ENCODE results near the gene OGN.
"Not testable (repeated sequence)": the region's sequence is repeated elsewhere in the genome, so short reads cannot be mapped to it uniquely, and the experiment has no call there.

Gene OGN, protein sequence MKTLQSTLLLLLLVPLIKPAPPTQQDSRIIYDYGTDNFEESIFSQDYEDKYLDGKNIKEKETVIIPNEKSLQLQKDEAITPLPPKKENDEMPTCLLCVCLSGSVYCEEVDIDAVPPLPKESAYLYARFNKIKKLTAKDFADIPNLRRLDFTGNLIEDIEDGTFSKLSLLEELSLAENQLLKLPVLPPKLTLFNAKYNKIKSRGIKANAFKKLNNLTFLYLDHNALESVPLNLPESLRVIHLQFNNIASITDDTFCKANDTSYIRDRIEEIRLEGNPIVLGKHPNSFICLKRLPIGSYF

DNA sequence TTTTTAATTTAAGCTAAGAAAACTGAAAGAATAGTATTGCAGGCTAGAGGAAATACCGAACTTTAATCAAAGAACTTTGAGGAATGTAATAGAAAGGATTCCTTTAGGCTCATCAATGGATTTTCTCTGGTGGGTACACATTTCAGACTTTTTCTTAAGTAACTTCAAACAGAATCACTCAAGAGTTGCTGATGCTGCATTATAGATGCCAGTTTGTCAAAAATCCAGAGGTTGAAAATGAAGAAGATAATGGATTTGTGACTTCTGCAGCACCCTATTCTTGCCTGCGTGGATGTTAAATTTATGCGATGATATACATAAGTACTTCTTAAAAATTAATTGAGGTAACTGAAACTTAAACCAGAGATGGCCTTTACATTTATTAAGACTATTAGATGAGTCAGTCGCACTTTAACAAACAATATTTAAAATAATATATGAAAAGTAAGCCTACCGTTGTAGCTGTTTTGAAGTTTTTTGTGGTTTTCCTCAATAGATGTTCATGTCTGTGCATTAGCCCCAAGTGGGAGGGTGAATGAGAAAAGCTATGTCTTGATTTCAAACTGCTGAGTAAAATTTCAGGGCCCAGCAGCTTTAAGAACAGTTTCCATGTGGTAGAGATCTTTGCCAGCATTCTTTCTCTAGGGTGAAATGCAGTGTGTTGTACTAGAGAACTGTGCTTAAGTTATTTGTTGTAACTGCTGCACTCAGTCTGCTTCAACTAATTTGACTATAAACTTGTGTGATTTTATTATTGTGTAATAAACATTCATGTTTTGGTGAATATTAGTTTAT, at the start of gene OGN:
Gene OGN, minus strand, starts transcription at position 537 of the 795 bp plus-strand sequence. CDS start 1,171 bp downstream, outside the sequence.
- DNase-seq: no peak

DNA sequence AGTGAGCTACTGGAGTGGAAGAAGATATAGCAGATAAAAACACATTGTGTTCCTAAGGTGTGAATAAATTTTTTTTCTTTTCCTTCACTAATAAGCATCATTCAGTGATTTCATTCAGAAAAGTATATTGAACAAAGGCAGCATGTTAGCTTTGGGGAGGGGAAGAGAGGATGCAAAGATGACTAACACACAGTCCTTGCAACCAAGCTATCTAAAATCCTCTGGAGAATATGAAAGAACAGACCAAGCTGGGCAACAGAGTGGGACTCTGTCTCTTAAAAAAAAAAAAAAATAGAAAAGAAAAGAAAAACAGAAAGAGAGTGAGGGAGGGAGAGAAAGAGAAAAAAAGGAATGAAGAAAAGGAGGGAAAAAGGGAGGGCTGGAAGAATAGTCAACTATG, 42.2 kb upstream of the OGN start:
- DNase-seq: no peak

DNA sequence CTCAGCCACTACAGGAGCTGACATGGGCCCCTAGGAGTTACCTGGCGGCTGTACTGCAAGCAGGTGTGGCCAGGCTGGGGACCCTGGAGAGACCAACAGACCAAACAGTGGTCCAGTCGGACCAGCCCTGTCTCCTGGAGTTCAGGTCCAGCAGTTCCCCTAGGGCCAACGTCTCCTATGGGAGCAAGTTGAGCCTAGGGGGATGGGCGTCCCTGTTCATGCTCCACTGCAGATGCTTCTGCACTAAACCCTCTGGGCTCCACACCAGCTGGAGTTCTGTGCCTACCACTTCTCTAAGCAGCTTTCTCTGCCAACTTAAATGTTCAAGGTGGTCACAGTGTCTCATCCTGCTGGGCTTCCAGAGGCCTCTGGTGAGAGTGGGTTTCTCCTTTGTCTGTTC, 40.5 kb upstream of the OGN start:
- no peak for DNase-seq

DNA sequence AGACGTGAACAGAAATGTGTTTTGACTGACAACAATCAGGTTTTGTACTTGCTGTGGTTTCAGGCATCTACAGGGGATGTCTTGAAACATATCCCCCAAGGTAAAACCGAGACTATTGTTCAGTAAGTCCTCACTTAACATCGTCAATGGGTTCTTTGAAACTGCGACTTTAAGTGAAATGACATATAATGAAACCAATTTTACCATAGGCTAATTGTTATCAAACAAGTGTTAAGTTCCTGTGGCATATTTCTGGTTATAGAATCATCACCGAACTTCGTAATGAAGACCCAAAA, 36.3 kb upstream of the OGN start:
- DNase-seq: no peak

DNA sequence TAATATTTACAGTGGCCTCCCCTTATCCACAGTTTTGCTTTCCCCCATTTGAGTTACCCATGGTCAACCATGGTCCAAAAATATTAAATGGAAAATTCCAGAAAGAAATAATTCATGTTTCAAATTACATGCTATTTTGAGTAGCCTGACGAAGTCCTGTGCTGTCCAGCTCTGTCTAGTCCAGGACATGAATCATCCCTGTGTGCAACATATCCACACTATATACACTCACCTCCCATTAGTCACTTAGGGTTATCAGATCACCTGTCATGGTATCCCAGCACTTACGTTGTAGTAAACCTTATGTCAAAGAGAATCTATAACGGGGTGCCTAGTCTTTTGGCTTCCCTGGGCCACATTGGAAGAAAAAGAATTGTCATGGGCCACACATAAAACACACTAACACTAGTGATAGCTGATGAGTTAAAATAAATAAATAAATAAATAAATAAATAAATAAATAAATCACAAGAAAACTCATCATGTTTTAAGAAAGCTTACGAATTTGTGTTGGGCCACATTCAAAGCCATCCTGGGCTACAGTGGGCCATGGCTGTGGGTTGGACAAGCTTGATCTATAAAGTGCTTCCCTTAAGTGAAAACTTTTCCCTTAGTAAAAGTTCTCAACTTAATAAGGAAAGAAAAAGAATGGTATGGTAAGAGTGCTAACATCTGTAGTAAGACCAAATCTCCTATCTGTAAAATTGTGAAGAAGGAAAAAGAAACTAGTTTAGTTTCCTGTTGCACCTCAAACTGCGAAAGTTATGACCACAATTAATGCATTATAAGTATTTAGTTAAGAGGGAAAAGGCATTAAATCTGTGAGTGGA, 35.8 kb upstream of the OGN start:
- no peak for DNase-seq

DNA sequence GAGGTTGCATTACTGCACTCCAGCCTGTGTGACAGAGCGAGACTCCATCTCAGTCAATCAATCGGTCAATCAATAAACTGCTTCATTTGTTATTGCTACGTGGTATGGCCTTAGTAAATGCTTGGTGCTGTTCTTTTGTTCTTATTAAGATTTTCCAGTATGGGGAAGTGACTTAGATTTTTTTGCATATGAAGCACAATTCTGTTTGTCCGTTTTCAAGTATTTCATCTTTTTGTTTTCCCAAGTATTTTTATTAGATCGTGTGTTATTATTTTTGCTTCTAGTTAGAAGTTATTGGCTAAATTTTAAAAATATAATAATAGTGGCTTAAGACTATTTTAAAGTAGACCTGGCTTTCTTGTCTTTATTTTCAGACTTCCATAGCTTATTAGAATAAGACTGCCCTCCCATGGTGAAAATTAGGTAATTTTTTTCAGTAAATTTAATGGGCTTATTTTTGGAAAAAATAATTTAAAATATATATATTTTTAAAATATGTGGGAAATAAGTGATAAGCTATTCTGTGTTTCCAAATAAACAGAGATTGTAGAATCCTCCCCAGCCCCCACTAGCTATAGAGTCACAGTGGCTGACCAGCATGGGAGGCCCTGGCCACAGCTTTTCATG, 34.6 kb upstream of the OGN start:
- no peak for DNase-seq

DNA sequence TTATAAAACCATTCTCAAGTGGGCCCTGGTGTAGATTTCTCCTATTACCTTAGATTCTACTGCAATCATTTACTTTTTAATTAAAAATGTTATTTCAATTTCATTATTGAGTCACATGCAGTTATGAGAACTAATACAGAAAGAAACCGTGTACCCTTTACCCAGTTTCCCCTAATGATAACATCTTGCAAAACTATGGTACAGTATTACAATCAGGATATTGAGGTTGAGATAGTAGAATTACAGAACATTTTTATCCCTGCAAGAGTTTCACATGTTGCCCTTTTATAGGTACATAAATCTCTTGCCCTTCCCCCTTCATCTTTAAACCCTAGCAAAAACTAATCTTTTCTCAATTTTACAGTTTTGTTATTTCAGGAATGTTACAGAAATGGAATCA, 30.9 kb upstream of the OGN start:
- no peak for DNase-seq

DNA sequence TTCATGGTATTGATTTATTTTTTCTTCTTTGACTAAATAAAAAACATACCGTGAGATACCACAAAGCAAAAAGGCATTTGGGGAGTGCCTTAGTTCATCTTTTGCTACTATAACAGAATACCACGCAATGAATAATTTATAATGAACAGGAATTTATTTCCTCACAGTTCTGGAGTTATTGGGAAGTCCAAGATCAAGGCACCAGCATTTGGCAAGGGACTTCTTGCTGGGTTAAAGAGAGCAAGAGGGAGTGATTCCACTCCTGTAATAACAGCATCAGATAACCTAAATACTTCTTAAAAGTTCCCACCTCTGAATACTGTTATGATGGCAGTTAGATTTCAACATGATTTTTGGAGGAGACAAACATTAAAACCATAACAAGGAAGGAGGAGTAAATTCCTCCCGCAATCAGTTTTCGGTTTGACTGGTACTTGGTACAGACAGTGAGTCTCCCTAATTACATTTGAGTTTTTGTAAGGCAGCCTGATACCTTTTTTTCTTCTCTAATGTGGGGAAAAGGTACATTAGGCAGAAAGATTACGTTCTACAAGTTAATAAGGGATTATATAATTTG, 28.7 kb upstream of the OGN start:
- no peak for DNase-seq

DNA sequence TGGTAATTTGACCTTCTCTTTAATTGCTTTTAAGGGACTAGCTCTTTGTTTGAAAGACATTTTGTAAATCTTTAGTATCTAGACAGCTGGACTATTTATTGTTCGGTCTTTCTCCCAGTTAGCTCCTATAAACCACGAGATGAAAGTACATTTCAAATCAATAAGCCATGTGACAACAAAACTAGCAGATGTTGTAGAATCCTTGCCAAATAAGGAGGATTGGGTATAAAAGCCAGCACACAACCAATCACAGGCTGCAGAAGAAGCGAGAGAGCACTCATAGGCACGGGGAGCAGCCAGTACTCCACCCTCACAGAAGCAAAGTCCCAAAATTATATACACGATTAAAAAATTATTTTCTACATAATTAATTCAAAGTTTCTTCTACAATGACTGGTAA, 28.0 kb upstream of the OGN start:
- DNase-seq: no peak

DNA sequence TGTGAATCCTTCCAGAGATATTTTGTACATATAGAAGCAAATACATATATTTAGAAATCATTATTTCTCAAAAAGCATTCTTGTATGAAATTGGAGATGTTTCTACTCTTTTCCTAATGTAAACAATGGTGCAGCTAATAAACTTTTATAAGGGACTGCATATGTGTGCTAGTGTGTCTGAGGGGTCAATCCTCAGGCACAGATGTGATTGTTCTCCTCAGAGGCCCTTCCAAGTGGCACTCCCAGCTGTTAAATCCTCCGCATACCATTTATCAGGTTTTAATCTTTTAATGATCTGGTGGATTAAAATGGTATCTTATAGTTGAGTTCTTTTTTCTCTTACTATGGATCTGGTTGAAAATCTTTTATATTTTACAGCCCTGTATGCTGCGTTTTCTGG, 25.5 kb upstream of the OGN start:
- DNase-seq: no peak

DNA sequence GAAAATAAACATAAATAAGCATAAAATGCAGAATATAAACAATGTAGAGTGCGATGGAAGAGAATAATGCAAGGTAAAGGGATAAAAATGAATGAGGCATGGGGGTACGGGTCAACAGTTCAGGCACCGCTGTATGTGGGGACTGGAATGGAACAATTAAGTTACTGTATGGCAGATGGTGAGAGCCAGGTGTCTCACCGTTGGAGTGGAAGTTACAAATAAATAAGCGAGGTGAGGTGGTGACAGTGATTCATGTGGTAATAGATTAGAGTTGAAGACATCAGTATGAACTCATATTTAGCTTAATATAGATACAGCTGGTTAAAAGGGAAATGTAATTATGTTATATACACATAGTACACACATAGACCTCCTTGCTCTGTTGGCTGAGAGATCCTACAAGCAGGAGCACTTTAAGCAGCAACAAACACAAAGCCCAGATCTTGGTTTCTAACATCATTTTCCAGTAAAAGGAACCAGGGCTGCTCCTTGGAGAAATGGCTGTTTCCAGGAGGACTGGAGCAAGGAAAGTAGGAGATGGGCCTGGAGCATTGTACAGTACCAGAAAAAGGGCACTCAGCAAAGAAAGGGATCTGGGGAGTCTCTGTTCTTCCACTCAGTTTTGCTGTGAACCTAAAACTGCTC, 22.2 kb upstream of the OGN start:
- DNase-seq: no peak

DNA sequence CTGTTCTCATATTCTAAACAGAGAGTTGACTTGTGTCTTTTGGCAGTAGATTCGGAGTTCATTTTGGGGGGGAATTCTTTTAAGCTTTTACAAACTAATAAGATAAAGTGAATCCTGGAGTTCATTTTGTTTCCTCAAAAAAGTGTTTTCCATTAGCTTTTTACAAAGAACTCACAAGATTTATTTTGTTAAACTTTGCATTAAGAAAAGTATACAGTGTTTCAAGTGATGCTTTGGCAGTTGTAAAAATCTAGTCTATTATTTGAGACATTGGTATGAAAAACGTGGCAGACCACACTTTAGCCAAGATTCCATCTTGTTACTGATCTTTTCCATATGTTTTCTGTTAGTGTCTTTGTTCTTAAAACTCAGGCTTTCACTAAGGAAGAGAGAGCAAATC, 21.1 kb upstream of the OGN start:
- DNase-seq: no peak

DNA sequence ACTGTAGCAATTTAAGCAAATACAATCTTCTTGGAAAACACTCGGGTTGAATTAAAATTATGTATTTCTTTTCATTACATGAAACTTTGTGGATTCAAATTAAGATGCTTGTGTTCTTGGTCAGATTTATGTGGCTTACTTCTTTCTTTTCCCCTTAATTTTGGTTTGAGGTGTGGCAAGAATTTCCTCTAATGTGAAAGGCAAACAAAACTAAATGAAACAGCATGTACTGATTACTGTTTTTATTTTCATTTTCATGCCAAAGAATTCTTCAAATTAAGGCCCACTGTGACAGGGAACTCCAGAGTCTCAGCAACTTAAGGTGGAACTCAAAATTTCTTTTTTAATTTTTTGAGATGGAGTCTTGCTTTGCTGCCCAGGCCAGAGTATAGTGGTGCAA, 20.0 kb upstream of the OGN start, which contains the start of gene OMD:
Gene OMD, minus strand, starts transcription at position 132 of the 400 bp plus-strand sequence. CDS start 6,913 bp downstream, outside the sequence.
- no peak for DNase-seq

DNA sequence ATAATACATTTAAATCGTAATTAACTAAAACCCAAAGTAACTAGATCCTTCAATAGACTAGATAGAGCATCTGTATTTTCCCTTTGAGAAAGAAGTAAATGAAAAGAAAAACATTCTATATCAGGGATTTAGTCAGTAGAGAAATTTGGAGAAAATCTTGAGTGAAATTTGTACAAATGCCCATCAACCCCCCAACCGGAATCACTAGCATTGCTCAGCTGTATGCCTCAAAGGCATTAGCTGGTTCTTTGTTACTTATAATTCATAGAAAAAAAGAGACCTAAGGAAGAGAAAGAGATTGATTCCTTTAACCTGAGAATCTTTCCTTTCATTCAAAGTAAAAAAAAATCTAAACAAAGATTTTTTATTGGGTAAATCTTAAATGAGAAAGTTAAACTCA, 19.2 kb upstream of the OGN start:
- no peak for DNase-seq

DNA sequence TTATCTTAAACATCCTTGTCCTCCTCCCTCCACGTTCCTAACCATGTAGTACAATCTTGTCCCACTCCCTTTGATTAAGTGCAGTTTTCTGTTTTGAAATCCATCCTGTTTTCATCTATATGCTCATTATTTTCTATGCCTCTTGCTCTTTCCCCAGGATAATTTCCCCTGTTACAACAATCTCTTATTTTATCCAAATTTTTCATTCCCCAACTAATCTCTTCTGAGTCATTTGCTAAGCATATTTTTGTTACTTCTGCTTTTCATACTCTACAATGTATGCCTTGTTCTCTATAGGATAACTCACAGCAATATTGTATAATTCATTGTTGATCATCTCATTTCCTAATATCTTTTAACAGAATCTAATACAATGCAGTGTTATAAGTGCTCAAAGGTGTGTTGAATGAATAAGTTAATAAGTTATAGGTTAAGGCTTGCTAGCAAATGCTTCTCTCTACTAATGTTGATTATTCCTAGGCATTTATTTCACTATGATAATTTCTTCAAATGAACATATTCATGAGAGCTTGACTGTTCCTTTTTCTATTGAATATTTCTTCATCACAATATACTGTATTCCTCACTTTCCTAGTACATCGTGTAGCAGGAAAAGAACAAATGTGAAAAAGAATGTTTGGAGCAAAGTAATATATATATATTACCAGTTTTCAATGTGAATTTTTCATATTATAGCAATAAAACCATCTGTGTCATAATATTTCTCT, 18.4 kb upstream of the OGN start:
- no peak for DNase-seq

DNA sequence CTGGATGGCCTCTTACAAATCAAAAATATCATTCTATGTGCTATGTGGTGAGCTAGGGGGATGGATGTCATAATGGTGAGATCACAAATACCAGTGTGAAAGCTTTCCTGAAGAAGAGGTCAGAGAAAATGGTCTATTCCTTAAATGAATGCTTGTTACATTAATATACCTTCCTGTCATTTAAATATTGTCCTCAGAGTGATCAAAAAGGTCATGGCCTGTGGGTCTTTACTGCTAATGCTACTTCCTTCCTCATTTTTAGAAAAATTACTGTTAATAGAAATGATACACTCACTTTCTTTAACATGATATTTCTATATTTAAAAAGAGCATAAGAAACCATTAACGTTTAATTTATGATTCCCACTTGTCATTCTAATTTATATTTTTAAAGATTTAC, 10.2 kb upstream of the OGN start:
- no peak for DNase-seq

DNA sequence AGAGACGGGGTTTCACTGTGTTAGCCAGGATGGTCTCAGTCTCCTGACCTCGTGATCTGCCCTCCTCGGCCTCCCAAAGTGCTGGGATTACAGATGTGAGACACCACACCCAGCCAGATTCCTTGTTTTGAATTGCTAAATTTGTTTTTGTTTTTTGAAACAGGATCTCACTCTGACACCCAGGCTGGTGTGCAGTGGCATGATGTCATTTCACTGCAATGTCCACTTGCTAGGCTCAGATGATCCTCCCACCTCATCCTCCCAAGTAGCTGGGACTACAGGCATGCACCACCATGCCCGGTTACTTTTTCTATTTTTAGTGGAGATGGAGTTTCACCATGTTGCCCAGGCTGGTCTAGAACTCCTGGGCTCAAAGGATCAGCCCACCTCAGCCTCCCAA, 6.8 kb upstream of the OGN start:
- DNase-seq: not testable (repeated sequence)

DNA sequence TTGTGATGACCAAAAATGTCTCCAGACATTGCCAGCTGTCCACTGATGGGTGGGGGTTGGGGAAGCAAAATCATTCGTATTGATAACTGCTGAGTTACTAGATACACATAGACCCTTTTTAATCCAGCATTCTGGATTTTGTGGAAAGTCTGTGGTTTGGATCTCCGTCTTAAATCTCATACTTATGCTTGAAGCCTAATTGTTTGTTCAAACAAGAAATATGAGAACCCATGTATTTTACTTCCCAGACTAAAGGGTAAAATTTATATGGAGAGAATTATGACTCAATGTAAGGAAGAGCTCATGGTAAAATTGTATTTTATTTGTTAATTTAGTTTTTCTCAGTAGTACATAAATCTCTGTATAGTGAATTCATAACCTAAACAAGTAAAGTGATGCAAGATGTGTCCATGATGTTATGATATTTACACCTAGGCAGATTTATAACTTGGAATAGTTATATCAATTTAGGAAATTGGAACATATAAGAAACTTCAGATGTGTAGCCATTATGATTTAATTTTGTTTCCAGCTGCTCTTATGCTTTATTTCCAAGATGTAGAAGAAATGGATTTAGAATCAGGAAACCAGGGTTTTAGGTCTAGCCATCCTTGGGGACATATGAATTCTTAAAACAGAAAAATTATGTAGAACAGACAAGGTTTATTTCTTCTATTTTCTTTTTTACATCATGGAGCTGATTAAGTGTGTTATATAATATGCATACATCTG, 4.5 kb upstream of the OGN start:
- DNase-seq: no peak

DNA sequence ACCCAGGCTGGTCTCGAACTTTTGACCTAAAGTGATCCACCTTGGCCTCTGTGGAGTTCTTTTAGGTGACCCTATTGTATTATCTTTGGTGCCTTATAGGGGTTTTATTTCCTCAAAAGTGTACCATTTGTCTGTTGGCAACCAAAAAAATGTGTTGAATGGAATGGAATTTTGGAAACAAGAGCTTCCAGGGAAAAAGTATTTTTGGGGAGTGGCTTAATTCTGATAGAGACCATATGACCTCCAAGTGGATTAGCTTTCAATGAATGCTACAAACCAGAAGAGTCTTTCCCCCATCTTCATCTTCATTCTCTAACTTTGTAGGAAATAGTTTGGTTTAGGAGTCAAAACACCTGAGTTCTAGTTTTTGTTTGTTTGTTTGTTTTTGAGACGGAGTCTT, 3.4 kb upstream of the OGN start:
- no peak for DNase-seq

DNA sequence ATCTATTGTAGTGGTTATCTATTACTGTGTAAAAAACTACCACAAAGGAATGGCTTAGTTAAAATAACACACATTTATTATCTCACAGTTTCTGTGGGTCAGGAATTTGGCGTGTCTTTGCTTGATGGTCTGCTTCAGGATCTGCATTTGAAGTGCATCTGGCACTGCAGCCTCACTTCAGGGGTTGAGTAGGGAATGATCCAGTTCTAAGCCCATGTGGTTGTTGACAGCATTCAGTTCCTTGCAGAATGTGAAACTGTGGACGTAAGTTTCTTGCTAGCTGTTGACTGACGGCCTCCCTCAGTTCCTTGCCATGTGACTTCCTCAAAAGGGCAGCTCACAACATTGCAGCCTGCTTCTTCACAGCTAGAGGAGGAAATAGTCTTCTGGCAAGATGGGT, 2.1 kb upstream of the OGN start:
- no peak for DNase-seq

DNA sequence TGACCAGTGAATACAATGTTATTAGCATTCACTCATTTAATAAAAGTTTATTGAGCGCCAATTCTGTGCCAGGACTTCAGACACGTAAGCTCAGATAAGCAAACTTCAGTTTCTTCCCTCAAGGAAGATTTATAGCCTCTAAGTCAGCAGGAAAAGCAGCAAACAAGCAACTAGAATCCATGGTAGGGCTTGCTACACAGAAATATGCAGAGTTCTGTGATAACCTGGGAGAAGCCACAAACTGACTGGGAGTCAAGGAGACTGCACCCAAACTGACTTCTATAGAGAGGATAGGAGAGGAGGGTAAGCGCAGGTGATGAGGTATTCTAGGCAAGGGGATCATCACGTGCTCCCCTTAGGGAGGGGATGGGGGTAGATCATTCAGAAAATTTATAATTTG, 1.4 kb upstream of the OGN start:
- no peak for DNase-seq

Data from cortex of kidney (tissue), 1 donor.